ELF-1 (cell line): ENCODE measurements around the gene DIO2.
A peak's percentile ranks its signal among the peaks of the same experiment; 100 is the strongest.

Experiments
- DNase-seq: peaks from one replicate; pipeline ENCODE4 v3.0.0-alpha.2; 2016; ENCODE audit warnings: low read depth, low spot score

DIO2 gene

DNA sequence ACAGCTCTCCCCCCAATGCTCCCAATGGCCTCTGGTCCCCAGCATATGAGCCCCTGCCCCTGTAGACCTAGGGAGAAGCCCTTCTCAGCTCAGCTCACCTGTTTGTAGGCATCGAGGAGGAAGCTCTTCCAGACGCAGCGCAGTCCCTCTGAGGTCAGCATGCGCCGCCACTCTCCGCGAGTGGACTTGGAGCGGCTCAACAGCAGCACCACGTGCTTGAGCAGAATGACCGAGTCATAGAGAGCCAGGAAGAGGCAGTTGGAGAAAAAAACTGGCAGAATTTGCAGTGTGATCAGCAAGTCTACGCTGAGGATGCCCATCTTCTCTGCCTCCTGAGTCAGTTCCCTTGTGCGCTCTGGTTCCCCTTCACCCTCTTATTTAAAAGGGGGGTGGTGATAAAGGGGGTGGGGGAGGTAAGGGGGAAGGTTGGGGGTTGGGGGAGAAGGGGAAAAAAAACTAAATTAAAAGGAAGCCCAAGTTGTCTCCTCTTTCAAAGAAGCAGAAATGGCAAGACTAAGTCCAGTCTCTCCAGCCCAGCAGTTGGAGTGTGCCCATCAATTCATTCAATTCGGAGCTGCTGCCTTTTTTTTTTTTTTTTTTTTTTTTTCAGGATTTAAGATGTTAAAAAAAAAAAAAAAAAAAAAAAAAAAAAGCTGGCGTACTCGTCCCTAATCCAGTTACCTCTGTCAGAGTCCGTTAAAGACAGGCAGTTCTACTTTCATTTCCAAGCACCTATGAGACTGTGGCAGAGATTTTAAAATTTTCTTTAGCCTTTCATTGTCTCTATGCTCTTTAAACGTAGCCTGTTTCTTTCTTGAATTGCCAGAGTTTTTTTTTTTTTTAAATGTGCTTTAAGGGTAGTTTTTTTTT, at the start of gene DIO2:
Gene DIO2 (minus strand): TSS at position 352 of the 870 bp plus-strand sequence. CDS start 32 bp downstream, at position 320.
- peak; percentile 6 for DNase-seq

DNA sequence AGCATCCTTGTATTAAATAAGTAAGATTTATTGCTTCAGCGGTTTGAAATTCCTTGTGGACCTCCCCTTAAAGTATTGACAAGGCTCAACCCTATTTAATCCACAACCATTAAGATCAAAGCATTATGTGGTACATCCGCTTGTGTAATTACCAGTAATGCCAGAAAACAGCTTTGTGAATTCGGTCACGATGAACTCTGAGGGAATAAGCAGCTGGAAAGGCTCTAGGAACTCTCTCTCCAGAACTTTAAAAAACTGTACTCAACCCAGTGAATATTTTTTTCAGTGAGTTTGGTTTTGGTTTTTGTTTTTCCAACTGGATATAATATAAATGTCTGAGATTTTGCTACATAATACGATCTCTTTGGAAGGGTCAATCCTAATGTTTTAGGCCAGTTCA, 49.3 kb upstream of the DIO2 start:
- DNase-seq = no peak

DNA sequence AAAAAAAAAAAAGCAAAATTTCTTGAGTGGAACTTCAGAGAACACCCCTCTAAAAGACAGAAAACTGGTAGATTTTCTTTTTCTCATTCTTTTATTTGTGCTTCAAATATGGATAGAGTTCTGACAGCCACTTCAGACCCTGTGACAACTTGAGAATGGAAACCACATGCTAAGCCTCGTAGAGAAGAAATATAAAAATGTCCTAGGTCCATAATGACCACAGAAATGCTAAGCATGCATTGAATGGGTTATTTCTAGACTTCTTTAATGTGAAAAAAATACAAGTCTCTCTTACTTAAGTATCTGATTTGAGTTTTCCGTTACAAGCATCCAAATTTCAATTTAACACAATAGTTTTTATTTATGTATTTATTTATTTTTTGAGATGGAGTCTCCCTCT, 28.3 kb upstream of the DIO2 start:
- no peak for DNase-seq

DNA sequence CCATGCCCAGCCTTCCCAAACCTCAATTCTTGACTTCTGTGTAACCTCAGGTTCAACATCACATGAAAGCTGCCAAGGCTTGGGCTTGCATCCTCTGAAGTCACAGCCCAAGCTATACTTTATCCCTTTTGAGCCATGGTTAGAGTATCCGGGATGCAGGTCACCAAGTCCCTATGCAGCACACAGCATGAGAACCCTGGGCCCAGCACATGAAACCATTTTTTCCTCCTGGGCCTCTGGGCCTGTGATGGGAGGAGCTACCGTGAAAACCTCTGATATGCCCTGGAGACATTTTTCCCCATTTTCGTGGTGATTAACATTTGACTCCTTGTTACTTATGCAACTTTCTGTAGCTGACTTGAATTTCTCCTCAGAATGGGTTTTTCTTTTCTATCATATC, 25.8 kb upstream of the DIO2 start:
- DNase-seq = no peak

DNA sequence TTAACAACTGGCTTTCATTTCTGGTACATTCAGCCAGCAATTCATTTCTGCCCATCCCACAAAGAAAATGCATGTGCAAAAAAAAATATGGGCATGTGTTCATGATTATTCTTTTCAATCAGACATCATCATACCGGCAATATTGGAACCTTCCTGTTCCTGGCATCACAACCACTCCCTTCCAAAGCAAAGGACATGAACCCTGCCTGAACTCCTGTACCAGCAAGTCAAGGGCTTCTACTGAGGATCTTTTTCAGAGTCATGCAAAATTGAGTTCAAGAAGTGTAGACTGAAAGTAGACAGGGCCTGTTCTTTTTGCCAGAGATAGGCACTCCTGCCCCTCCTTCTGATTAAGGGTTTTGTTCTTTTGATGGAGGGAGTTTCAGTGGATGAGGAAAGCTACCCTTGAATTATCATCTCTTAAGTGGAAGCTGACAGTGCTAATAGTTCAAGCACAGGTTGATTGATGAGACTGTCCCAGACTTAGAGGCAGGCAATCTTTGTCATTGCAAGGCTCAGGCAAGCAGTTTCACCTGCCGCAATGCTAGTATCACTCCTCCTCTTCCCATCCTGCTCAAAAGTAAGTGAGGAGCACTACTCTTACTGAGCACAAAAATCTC, 22.3 kb upstream of the DIO2 start:
- DNase-seq = no peak

GRCh38 chr14:80231702-80232101, 20.4 kb upstream of the DIO2 start:
- no peak for DNase-seq

GRCh38 chr14:80223696-80224465, 12.6 kb upstream of the DIO2 start:
- no peak for DNase-seq

GRCh38 chr14:80216818-80217217, 5.5 kb upstream of the DIO2 start:
- no peak for DNase-seq

DNA sequence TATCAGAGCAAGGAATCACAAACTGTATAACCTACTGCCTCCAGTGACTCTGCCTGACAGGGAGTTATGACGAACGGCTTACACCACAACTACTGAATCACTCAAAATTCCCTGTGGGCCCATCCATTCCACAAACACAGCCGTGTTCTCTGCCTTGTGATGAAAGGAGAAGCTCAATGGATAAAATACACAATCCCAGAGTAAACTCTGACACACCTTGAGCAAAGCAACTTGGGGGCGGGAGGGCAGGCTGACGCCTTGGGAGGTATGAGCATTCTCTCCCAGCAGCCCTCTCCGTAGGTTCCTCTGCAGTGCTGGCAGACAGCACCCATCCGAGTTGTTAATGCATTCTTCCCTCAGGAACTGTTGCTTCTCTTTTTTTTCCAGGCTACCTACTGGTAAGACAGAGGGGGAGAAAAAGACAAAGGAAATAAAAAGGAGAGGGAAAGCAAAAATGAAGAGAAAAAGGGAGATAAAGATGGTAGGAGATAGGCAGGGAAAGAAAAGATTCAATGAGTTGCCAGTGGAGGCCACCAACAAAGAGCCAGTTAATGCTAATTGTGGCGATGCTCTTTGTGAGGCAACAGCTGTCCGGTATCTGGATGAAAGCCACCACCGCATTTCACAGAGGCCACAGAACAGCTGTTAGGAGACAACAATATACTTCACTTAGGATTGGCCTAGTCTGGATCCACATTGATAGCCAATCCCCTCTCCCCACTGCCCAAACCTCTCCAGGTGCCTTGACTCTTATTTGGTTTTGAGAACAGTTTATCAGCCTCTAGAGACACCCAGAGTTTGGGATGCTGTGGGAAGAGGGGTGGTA, 4.7 kb upstream of the DIO2 start:
- peak; percentile 15 for DNase-seq

DNA sequence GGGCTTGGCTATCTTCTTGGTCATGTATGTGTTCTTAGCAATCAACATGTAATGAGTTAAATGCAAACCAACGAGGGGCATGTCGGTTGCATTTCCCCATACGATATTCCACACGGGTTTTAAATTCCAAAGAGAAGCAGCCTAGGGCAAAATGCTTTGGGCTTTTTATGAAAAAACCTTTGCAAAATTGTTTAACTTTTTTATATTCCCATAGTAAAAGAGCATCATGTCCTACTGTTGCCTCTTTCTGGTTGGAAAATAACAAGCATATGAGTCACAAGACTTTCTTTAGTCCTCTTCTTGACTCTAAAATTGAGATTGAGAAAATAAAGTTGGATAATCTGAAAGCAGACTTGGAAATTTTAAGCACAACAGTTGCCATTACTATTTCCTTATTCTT, 3.8 kb upstream of the DIO2 start:
- DNase-seq = no peak

DNA sequence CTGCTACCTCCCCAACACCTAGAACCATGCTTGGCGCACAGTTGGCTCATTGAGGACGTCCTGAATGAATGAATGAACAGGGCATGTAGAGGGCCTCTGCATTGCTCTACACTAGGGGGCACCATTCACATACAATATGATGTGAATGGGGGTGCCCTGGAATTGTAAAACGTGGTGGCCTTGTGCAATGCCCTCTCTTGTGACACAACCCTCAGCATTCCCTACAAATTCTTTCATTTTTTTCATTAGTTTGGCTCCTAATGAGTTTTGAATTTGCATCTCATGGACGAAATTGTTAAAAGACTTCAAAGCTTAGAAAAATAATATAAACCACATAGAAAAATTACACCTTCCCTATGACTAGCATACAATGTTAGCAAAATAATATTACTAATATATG, 2.3 kb upstream of the DIO2 start:
- peak; percentile 40 for DNase-seq

GRCh38 chr14:80212023-80212397, 706 bp upstream of the DIO2 start:
- DNase-seq = peak; percentile 57

GRCh38 chr14:80208461-80208860, 2.8 kb downstream of the DIO2 start:
- no peak for DNase-seq

DNA sequence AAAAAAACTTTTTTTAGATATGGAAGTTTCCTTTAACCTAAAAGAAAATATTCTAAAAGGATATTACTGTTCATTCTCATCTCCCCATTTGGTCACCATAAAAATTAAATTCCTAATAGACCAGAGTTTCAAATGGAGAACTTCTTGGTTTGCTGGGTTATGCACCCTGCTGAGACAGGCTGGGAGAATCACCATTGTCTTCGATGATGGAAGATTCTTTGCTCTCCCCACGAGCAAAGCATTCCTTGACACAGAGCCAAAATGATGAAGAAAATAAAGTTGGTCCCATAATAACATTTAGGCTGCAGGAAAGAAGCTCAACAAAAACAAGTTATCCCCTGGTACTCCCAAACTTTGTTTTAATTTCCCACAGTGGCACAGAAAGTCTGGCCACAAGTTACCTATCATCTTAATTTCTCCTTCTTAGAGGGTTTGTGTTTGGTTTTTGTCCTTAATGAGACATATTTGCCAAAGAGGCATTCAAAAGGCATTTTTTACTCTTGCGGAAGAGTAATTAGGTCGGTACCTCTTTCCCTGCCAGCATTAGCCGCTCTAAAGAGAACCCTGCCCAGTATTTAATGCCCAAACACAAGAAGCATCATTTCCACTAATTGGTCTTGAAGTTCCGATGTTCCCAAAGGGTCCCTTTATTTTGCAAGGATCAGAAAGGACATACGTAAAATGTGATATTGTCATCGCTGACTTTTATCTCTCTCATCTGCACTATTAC, 4.8 kb downstream of the DIO2 start:
- no peak for DNase-seq

DNA sequence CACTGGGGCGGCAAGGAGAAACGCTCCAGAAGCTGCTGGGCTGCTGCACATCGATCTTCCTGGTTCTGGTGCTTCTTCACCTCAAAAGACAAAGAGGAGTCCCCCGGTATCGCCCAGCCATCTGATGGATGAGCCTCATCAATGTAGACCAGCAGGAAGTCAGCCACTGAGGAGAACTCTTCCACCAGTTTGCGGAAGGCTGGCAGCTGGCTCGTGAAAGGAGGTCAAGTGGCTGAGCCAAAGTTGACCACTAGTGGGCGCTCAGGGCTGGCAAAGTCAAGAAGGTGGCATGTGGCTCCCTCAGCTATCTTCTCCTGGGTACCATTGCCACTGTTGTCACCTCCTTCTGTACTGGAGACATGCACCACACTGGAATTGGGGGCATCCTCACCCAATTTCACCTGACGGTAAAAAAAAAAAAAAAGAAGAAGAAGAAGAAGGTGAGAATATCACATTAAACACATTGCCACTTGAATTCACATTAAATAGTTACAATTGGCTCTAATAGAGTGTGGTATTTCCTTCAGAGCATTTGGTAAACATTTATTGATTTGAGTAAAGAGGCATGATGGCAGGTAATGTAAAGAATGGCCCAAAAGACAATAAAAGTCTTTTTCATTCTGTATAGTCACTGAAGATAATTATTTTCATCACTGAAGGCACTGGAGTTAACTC, 8.3 kb downstream of the DIO2 start:
- DNase-seq = peak; percentile 79

DNA sequence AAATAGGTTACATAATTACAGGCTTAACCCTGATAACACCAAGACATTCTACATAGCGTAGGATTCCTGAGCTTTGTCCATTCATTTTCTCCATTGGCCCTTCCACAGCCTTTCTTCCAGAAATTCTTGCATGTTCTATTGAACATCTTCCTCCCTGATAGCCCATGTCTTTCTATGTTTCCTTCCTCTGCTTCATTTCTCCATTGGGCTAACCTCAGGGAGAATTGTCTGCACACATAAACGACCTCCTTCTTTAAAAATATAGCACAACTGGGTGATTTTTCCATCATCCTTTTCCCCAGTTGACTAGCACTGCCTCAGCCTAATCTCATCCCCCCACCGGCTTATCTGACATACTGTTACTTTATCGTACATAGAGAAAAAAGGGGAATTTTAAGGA, 11.2 kb downstream of the DIO2 start:
- DNase-seq = no peak

DNA sequence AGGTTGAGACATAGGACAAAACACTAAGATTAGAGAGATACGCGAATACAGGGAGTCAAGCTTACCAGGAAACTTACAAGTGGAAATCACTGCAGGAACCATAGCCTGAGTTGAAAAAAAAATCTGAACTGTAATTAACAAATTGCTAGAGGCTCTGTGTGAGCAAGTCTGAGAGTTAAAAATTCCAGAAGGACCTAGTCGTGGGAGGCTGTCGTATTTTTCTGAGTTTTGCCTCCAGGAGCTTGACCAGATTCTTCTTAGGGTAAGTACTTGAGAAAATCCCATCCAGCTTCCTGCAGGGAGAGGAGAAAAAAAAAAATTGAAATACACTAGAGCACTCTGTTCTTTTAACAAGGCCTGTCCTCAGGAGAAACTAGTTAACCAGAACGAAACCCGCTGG, 22.7 kb downstream of the DIO2 start:
- no peak for DNase-seq

DNA sequence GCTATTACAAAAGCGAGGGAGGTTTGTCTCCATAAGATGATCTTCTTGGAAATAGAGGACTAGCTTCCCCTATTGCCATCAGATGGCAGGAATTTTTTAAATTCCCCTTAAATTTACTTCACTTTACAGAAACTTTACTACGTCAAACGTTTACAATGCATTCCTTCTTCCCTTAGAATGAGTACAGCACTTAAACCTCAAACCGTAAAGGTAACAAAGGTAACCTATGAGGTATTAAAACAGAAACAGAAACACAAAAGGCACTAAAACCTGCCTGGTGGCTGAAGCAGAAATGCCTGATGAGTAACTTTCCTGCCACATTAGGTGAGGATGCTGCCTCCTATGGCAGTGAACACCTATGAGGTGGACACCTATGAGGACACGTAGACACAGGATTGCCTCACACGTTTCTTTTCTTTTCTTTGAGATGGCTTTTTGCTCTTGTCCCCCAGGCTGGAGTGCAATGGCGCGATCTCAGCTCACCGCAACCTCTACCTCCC, 25.0 kb downstream of the DIO2 start:
- DNase-seq = no peak

DNA sequence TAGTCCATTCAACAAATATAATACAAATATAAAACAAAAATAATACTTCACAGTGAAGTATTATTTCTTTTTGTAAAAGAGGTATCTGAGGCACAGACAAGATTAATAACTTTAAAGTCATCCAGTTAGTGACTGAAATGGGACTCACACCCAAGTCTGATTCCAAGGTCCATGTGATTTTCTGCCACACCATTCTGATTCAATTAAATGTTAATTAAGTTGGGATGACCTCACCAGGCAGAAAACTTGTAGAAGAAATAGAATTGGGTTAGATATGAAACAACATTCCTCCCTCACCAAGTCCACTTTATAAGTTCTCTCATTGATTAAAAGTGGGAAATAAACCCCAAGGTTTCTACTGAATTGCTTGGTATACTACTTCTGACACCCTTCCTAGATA, 34.4 kb downstream of the DIO2 start:
- DNase-seq = no peak

GRCh38 chr14:80172375-80173051, 38.8 kb downstream of the DIO2 start:
- DNase-seq = no peak
